CD4-positive, alpha-beta T cell (primary cell): ENCODE data around the gene HESX1. TPM values are rescaled to one million over a fixed set of nuclear protein-coding genes. Genes with fewer than 3 reads are reported as not detected.

Source experiments
- ATAC-seq: fragments of 200-7000 bp; cut with Tn5 transposase; one replicate; pipeline ENCODE4 v1.10.0; 2022; ENCODE audit warnings: mild to moderate bottlenecking; ENCODE audit not compliant: poor library complexity
- CTCF ChIA-PET: fragments of 350-600 bp; sonication (Branson Sonifier 250); formaldehyde crosslinking; loops from one replicate; lab custom pipeline; 2021; ENCODE audit warnings: antibody characterized with exemption, inconsistent platforms; lab: Charles Lee
- POLR2A ChIA-PET: fragments of 350-600 bp; sonication (Branson Sonifier 250); formaldehyde crosslinking; loops from one replicate; lab custom pipeline; 2021; ENCODE audit warnings: antibody characterized with exemption, inconsistent platforms; lab: Charles Lee
- DNase-seq, 14 experiments: peaks; one replicate each; pipeline ENCODE4 v3.0.0-alpha.2; 2013 to 2020; ENCODE audit warnings: mixed read lengths in 2 of 14
- H3K27ac ChIP-seq, 2 donors: one replicate each; pipeline versions ENCODE4 v1.5.1 to v1.7.0; 2013; ENCODE audit warnings: low read length in 2 of 2, low read depth in 1 of 2, mild to moderate bottlenecking in 1 of 2
- H3K27me3 ChIP-seq, 2 experiments: 1 replicate in 1 of 2; 2 replicates in 1 of 2; pipeline versions ENCODE4 v1.6.1 to v1.7.0; 2013; ENCODE audit warnings: low read length in 2 of 2, control low read depth in 1 of 2, mild to moderate bottlenecking in 1 of 2, moderate library complexity in 1 of 2; ENCODE audit not compliant: insufficient read depth in 2 of 2, control insufficient read depth in 1 of 2
- H3K36me3 ChIP-seq: one replicate; pipeline ENCODE4 v1.6.1; 2013; ENCODE audit warnings: low read length, control low read depth; ENCODE audit not compliant: insufficient read depth
- H3K4me1 ChIP-seq: one replicate; pipeline ENCODE4 v1.6.1; 2013; ENCODE audit warnings: low read length, control low read depth; ENCODE audit not compliant: insufficient read depth
- H3K4me3 ChIP-seq: one replicate; pipeline ENCODE4 v1.5.1; 2013; ENCODE audit warnings: mild to moderate bottlenecking, low read length, moderate library complexity
- H3K9me3 ChIP-seq, 2 experiments: 1 replicate in 1 of 2; 2 replicates in 1 of 2; pipeline versions ENCODE4 v1.6.1 to v1.7.0; 2013; ENCODE audit warnings: low read length in 2 of 2, mild to moderate bottlenecking in 2 of 2, control low read depth in 1 of 2, moderate library complexity in 1 of 2; ENCODE audit not compliant: control insufficient read depth in 1 of 2, insufficient read depth in 1 of 2
- H3K27ac Mint-ChIP-seq: one replicate; pipeline ENCODE4 v1.8.0; 2020; ENCODE audit warnings: mixed read lengths
- H3K27me3 Mint-ChIP-seq: one replicate; pipeline ENCODE4 v1.8.0; 2021; ENCODE audit warnings: mixed read lengths
- H3K36me3 Mint-ChIP-seq: one replicate; pipeline ENCODE4 v1.8.0; 2021; ENCODE audit warnings: low read depth, mixed read lengths
- H3K4me1 Mint-ChIP-seq: one replicate; pipeline ENCODE4 v1.8.0; 2021; ENCODE audit warnings: low read depth, mixed read lengths
- H3K4me3 Mint-ChIP-seq: one replicate; pipeline ENCODE4 v1.8.0; 2020; ENCODE audit warnings: mild to moderate bottlenecking, mixed read lengths
- H3K9me3 Mint-ChIP-seq: one replicate; pipeline ENCODE4 v1.8.0; 2020; ENCODE audit warnings: mixed read lengths
- intact Hi-C, 2 experiments: fragments of 100-400 bp; cut with DNase I in 1 of 2; cut with micrococcal nuclease in 1 of 2; formaldehyde crosslinking; loops; one replicate each; pipeline versions ENCODE4 v1.15.1 to v1.9.0; 2023 to 2025; cut with DNase I, micrococcal nuclease
- total RNA-seq, 174 experiments: library from RNA in 2 of 174; stranded (reverse) in 2 of 174; gene quantifications; one replicate each; pipeline ENCODE4 v1.2.3 and lab custom pipeline; 2021 to 2026
- TF ChIP-seq, protein P1 (sequence below): fragments of 200-600 bp; IDR thresholded peaks from one replicate; pipeline ENCODE4 v1.8.0; 2022; ENCODE audit warnings: antibody characterized with exemption, mild to moderate bottlenecking

The HESX1 gene
- total RNA-seq, 2 experiments from 2014 or later, result 0.39 TPM; not detected in 1

DNA sequence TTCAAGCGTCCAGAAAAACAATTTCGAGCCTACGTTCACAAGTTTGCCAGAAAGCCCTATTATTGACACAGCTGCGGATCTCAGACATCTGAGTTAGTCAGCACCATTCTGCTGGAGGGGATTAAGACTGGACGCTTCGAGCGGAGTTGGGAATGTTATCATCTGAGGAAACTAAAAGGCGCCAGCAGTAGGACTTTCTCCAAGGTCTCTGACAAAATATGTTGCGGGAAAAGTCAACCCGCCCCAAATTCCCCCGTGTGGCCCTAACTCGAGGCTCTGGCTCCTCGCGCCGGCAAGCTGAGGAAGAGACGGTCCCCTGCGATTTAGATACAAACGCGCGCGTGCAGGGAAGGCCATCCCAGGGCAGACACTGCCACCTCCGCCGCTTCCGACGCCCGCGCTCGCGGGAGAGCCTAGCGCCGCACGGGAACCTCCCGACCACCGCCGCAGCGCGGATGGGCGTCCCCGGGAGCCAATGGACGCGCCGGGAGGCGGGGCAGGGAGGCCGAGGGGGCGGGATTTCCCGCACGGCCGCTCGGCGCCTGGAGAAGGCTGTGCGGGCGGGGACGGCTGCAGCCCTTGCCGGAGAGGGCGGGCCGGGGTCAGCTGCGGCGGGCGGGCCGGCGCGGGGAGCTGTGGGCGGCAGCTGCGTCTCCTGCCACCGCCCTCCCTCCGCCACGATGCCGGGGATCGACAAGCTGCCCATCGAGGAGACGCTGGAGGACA lies 27.6 kb upstream of the HESX1 start, which contains the start of gene APPL1:
Gene APPL1 (plus strand): TSS at position 526 of the 726 bp plus-strand sequence. CDS start 155 bp downstream, at position 681.
- H3K36me3 ChIP-seq, result no peaks in the 10 kb centered on the region
- Mint-ChIP-seq H3K36me3 (peaks cover 10% of the 10 kb centered on the region), H3K27ac (peak within 1 kb of the TSS; percentile 82), H3K4me1 (peaks cover 33% of the 10 kb centered on the region), H3K4me3 (peak within 1 kb of the TSS; percentile 95), H3K9me3 (no peaks in the 10 kb centered on the region), H3K27me3 (no peaks in the 10 kb centered on the region)
- no peaks in the 10 kb centered on the region for H3K27me3 ChIP-seq
- DNase-seq (peak; percentile 61 to 93 (median 84)), ATAC-seq (peak; percentile 88)
- ChIA-PET POLR2A (interaction anchor here (0.5 to 2.1 kb wide), 9 partner anchors 15 to 781 kb away, joined by 3 to 13 read pairs (median 4); partner anchors contain the start of genes ARF4, DENND6A, FLNB and PDE12), CTCF (no interaction called here)
- TF ChIP-seq, protein P1, sequence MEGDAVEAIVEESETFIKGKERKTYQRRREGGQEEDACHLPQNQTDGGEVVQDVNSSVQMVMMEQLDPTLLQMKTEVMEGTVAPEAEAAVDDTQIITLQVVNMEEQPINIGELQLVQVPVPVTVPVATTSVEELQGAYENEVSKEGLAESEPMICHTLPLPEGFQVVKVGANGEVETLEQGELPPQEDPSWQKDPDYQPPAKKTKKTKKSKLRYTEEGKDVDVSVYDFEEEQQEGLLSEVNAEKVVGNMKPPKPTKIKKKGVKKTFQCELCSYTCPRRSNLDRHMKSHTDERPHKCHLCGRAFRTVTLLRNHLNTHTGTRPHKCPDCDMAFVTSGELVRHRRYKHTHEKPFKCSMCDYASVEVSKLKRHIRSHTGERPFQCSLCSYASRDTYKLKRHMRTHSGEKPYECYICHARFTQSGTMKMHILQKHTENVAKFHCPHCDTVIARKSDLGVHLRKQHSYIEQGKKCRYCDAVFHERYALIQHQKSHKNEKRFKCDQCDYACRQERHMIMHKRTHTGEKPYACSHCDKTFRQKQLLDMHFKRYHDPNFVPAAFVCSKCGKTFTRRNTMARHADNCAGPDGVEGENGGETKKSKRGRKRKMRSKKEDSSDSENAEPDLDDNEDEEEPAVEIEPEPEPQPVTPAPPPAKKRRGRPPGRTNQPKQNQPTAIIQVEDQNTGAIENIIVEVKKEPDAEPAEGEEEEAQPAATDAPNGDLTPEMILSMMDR, result no peak
- peaks cover 10% of the 10 kb centered on the region for H3K4me1 ChIP-seq
- intact Hi-C loops, result loop anchor here (5.0 to 10.0 kb wide), 6 partner anchors 330 to 1267 kb away; partner anchors contain the start of genes CCDC66 (in 1 of the 2), DENND6A (in 1 of the 2), KCTD6 (in 1 of the 2) and PDE12 (in 1 of the 2)
- peak within 1 kb of the TSS; percentile 80 for H3K4me3 ChIP-seq
- no peak within 1 kb of the TSS for H3K27ac ChIP-seq
- H3K9me3 ChIP-seq, result no peaks in the 10 kb centered on the region

DNA sequence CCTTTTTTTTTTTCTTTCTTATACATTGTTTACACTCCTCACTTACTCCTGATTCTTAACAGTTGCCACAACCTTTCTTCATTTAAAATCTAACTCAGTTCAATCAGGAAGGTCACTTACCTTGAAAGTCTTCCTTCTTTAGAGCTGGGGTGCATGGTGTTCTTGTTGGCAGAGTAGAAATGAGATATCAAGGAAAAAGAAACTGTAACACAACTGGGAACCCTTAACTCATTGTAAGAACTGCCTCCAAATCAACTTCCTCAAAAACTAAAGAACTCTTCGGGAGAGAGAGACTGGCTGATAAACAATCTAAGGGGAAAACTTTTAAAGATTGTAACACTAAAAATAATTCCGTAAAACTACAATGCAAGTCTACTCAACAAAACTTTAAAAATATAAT lies 26.4 kb upstream of the HESX1 start:
- Mint-ChIP-seq H3K27ac (no peak overlapping the region), H3K4me3 (peak overlapping the region; percentile 74), H3K27me3 (no peaks in the 10 kb centered on the region), H3K4me1 (peaks cover 30% of the 10 kb centered on the region), H3K36me3 (peaks cover 10% of the 10 kb centered on the region), H3K9me3 (no peaks in the 10 kb centered on the region)
- Histone ChIP-seq H3K27me3 (no peaks in the 10 kb centered on the region), H3K4me3 (no peak overlapping the region), H3K9me3 (no peaks in the 10 kb centered on the region), H3K27ac (no peak overlapping the region), H3K4me1 (peaks cover 10% of the 10 kb centered on the region), H3K36me3 (no peaks in the 10 kb centered on the region)
- POLR2A ChIA-PET, result interaction anchor here (1.4 to 2.0 kb wide), 2 partner anchors 55 to 543 kb away, joined by 4 to 7 read pairs; partner anchors contain the start of gene TASOR
- TF ChIP-seq, protein P1, result no peak
- CTCF ChIA-PET, result no interaction called here
- intact Hi-C loops, result loop anchor here (5.0 to 10.0 kb wide), 6 partner anchors 331 to 1269 kb away; partner anchors contain the start of genes CCDC66 (in 1 of the 2), DENND6A (in 1 of the 2), KCTD6 (in 1 of the 2) and PDE12 (in 1 of the 2)
- DNase-seq (no peak), ATAC-seq (no peak)

- ATAC-seq (no peak), DNase-seq (no peak)
- ChIA-PET POLR2A (no interaction called here), CTCF (no interaction called here)
- intact Hi-C loops, result loop anchor here (5.0 to 10.0 kb wide), 6 partner anchors 332 to 1270 kb away; partner anchors contain the start of genes CCDC66 (in 1 of the 2), DENND6A (in 1 of the 2), KCTD6 (in 1 of the 2) and PDE12 (in 1 of the 2)
- Mint-ChIP-seq H3K36me3 (peaks cover 10% of the 10 kb centered on the region), H3K9me3 (no peaks in the 10 kb centered on the region), H3K4me3 (no peak overlapping the region), H3K27me3 (no peaks in the 10 kb centered on the region), H3K4me1 (peaks cover 23% of the 10 kb centered on the region), H3K27ac (no peak overlapping the region)
- Histone ChIP-seq H3K27me3 (no peaks in the 10 kb centered on the region), H3K4me1 (peaks cover 10% of the 10 kb centered on the region), H3K36me3 (no peaks in the 10 kb centered on the region), H3K9me3 (no peaks in the 10 kb centered on the region), H3K27ac (no peak overlapping the region), H3K4me3 (no peak overlapping the region)
- TF ChIP-seq, protein P1, result no peak
Measured at GRCh38 chr3:57224856-57225255, 25.1 kb upstream of the HESX1 start.
